Measurements from ENCODE around the gene PFDN1.

DNA sequence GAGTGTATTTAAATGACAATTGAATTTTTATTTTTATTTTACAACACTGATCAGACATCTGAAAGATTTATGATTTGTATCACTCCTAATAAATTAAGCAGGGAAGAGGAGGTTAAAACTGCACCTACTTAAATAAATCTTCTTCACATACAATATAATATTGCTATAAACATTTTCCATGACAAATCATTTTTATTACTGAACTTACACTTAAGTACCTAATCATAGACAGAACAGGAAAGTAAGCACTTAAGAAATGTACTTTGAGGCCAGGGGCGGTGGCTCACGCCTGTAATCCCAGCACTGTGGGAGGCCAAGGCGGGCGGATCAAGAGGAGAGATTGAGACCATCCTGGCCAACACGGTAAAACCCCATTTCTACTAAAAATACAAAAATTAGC, 3.8 kb downstream of the PFDN1 start:
- TF ChIP-seq PAX8 (IDR thresholded peaks at IDR 0.05) = no peak
- no peak for TF ChIP-seq RFX5 (IDR thresholded peaks at IDR 0.05; ENCODE audit: low read depth, low read length)
- TF ChIP-seq, protein P1, sequence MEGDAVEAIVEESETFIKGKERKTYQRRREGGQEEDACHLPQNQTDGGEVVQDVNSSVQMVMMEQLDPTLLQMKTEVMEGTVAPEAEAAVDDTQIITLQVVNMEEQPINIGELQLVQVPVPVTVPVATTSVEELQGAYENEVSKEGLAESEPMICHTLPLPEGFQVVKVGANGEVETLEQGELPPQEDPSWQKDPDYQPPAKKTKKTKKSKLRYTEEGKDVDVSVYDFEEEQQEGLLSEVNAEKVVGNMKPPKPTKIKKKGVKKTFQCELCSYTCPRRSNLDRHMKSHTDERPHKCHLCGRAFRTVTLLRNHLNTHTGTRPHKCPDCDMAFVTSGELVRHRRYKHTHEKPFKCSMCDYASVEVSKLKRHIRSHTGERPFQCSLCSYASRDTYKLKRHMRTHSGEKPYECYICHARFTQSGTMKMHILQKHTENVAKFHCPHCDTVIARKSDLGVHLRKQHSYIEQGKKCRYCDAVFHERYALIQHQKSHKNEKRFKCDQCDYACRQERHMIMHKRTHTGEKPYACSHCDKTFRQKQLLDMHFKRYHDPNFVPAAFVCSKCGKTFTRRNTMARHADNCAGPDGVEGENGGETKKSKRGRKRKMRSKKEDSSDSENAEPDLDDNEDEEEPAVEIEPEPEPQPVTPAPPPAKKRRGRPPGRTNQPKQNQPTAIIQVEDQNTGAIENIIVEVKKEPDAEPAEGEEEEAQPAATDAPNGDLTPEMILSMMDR (IDR thresholded peaks at IDR 0.05 in 2 of 3, conservative IDR thresholded peaks at IDR 0.05 in 1 of 3; ENCODE audit: control insufficient read depth in 2 of 3, extremely low read depth in 1 of 3, insufficient read depth in 1 of 3, low read depth in 3 of 3, low read length in 3 of 3) = no peak
- no peak for TF ChIP-seq EGR1 (IDR thresholded peaks at IDR 0.05; ENCODE audit: borderline replicate concordance in 1 of 2, low read depth in 2 of 2, low read length in 2 of 2)
